ENCODE data around the gene SHBG.

GRCh38 chr17:7650509-7651096 lies 20.7 kb downstream of the SHBG start, which contains the start of gene ATP1B2:
- TF ChIP-seq EGR1 (IDR thresholded peaks at IDR 0.05): no peak
- no peak for TF ChIP-seq TAF1 (IDR thresholded peaks at IDR 0.05; ENCODE audit: low read depth)
- TF ChIP-seq TEAD4 (IDR thresholded peaks at IDR 0.05): no peak

Measured in Ishikawa (cell line).